ENCODE data around the gene HYAL3. TPM values are rescaled to one million over a fixed set of nuclear protein-coding genes. Genes with fewer than 3 reads are reported as not detected.

Gene HYAL3
- total and polyA plus RNA-seq, 2 of the 8 experiments (the other 6 are each of a cell fraction or from before 2014, with no cell fraction given) = 3.2 to 12.2 TPM

- Histone ChIP-seq H2BK120ac (replicated peaks; ENCODE audit: low read depth, low read length) (no peak overlapping the region), H3K79me1 (ENCODE audit: low read depth, low read length) (no peaks in the 10 kb centered on the region), H2BK15ac (ENCODE audit: low read length) (peak overlapping the region; percentile 5; the same call in 1 of the 2 replicates), H4K5ac (ENCODE audit: insufficient read length, low read depth, low read length) (no peak overlapping the region), H2BK5ac (ENCODE audit: low read depth, low read length) (no peak overlapping the region), H3K18ac (ENCODE audit: extremely low read depth, low read length) (no peak overlapping the region), H3K23ac (ENCODE audit: insufficient read length) (no peak overlapping the region), H2AK5ac (ENCODE audit: low read depth, low read length) (0 out of 2 replicates have a peak overlapping the region, but pooled peaks have one; percentile 11), H3K4ac (replicated peaks; ENCODE audit: insufficient read length, low read depth, low read length) (no peak overlapping the region), H3K36me3 (ENCODE audit: control insufficient read depth in 2 of 4, insufficient read depth in 4 of 4, low read length in 3 of 4) (no peaks in the 10 kb centered on the region), H3K9me3 (ENCODE audit: insufficient read depth in 2 of 2, low read depth in 1 of 2, low read length in 1 of 2) (no peaks in the 10 kb centered on the region), H3K4me3 (ENCODE audit: extremely low read depth in 1 of 4, insufficient read depth in 2 of 4, low read depth in 3 of 4, low read length in 4 of 4) (no peak overlapping the region), H2AFZ (ENCODE audit: low read length) (no peak overlapping the region), H3K14ac (ENCODE audit: insufficient read length) (no peak overlapping the region), H3K23me2 (ENCODE audit: low read depth, low read length) (peaks cover 4% of the 10 kb centered on the region; the same call in 1 of the 2 replicates), H3K9ac (replicated peaks in 1 of 4; ENCODE audit: extremely low read depth in 1 of 4, low read depth in 3 of 4, low read length in 3 of 4) (no peak overlapping the region), H2BK20ac (ENCODE audit: low read length) (no peak overlapping the region), H4K91ac (replicated peaks; ENCODE audit: insufficient read length, low read length) (no peak overlapping the region), H4K20me1 (replicated peaks in 1 of 2; ENCODE audit: control insufficient read depth in 1 of 2, insufficient read depth in 2 of 2, low read length in 2 of 2) (peaks cover 0 to 1% of the 10 kb centered on the region in 2 experiments), H2BK12ac (ENCODE audit: low read depth, low read length) (peak overlapping the region; percentile 97; the same call in 1 of the 2 replicates), H3K79me2 (ENCODE audit: control insufficient read depth in 1 of 2, insufficient read depth in 2 of 2, low read length in 2 of 2) (no peaks in the 10 kb centered on the region), H3K4me2 (ENCODE audit: insufficient read depth in 1 of 2, low read depth in 2 of 2, low read length in 2 of 2) (peak overlapping the region in 1 of 2 experiments; percentile 28; a peak in 1 of 4 replicates), H3K4me1 (replicated peaks in 1 of 4; ENCODE audit: control insufficient read depth in 3 of 4, insufficient read depth in 4 of 4, low read length in 3 of 4) (peaks cover 0 to 51% (median 37%) of the 10 kb centered on the region in 4 experiments; a peak in 6 of 7 replicates), H3K27ac (ENCODE audit: low read depth, low read length) (no peak overlapping the region), H4K8ac (ENCODE audit: extremely low read depth, insufficient read depth, low read length) (no peak overlapping the region), H3K56ac (replicated peaks; ENCODE audit: insufficient read length, low read depth, low read length) (no peak overlapping the region), H3K27me3 (replicated peaks in 1 of 4; ENCODE audit: control insufficient read depth in 3 of 4, extremely low read depth in 1 of 4, insufficient read depth in 3 of 4, low read length in 3 of 4) (peaks cover 1 to 8% (median 3%) of the 10 kb centered on the region in 4 experiments)
- 89% methylated on average over 3 of the region's 3 CpGs; no CpG with 5 or more reads in 1 of the 2 experiments for WGBS, 2 experiments (ENCODE audit: extremely low coverage in 1 of 2, insufficient coverage in 1 of 2, insufficient read length in 1 of 2, insufficient replicate concordance in 2 of 2, low coverage in 1 of 2, low lambda C conversion rate in 2 of 2, missing lambda C conversion rate in 1 of 2)
- FAIRE-seq (no peak), DNase-seq (ENCODE audit: low read depth in 1 of 2, low spot score in 2 of 2) (no peak)
- ChIA-PET POLR2A (ENCODE audit: partially characterized antibody) (interaction anchor here (0.6 to 2.1 kb wide), 8 partner anchors 9 to 299 kb away, joined by 3 to 11 read pairs (median 4); partner anchors contain the start of genes IFRD2 and LSMEM2), CTCF (ENCODE audit: partially characterized antibody) (interaction anchor here (0.6 to 53.5 kb wide), 8 partner anchors 10 to 124 kb away, joined by 3 to 2149 read pairs (median 72); partner anchors contain the start of genes GNAI2, GNAT1, LSMEM2 and SLC38A3)
- TF ChIP-seq POLR2A (IDR thresholded peaks at IDR 0.05; ENCODE audit: control extremely low read depth in 1 of 2, low read depth in 2 of 2, low read length in 2 of 2) (no peak), TAF7 (optimal IDR thresholded peaks at IDR 0.05; ENCODE audit: borderline replicate concordance, low read depth, low read length) (no peak), SIX5 (IDR thresholded peaks at IDR 0.05; ENCODE audit: low read depth, low read length) (no peak), RNF2 (IDR thresholded peaks at IDR 0.05; ENCODE audit: borderline replicate concordance, low read depth, low read length, missing control alignments, poor library complexity, severe bottlenecking) (no peak), EP300 (IDR thresholded peaks at IDR 0.05; ENCODE audit: borderline replicate concordance in 1 of 2, low read depth in 2 of 2, low read length in 2 of 2) (no peak)
Measured at GRCh38 chr3:50268276-50268675, 30.9 kb downstream of the HYAL3 start.

All from H1 (cell line).